HepG2 (cell line): ENCODE results near the gene P4HB. TPM values are rescaled to one million over a fixed set of nuclear protein-coding genes. Genes with fewer than 3 reads are reported as not detected.

Source experiments
- ARNT ChIP-seq: fragments of 450-650 bp; IDR thresholded peaks from 2 replicates; pipeline ENCODE4 v1.6.1; 2017
- ASH2L ChIP-seq: fragments of 300-600, 200-600 bp; sonication (generic); IDR thresholded peaks from 2 replicates; pipeline ENCODE4 v1.7.0; 2017; ENCODE audit warnings: low read depth, mild to moderate bottlenecking, moderate library complexity, mixed read lengths, low read length; ENCODE audit not compliant: insufficient read length
- CCDC6 ChIP-seq: sonication (generic); formaldehyde crosslinking; IDR thresholded peaks from 2 replicates; pipeline ENCODE4 v1.8.1; 2022; ENCODE audit warnings: mild to moderate bottlenecking, missing genetic modification reagents, moderate library complexity
- EHMT2 ChIP-seq: fragments of 200-600 bp; sonication (generic); IDR thresholded peaks from 2 replicates; pipeline ENCODE4 v1.7.0; 2017; ENCODE audit warnings: antibody characterized with exemption, low read depth, low read length, borderline replicate concordance
- EP300 ChIP-seq, 3 experiments: sonication (generic) in 1 of 3; formaldehyde crosslinking in 1 of 3; IDR thresholded peaks; 2 replicates each; pipeline versions ENCODE4 v1.5.1 to v1.6.1; 2011 to 2020; ENCODE audit warnings: low read depth in 2 of 3, low read length in 2 of 3, borderline replicate concordance in 1 of 3, improper control_type of control experiment in 1 of 3, mild to moderate bottlenecking in 1 of 3, missing genetic modification reagents in 1 of 3, moderate library complexity in 1 of 3
- HOXA7 ChIP-seq: sonication (generic); formaldehyde crosslinking; IDR thresholded peaks from 2 replicates; pipeline ENCODE4 v1.8.1; 2022; ENCODE audit warnings: mild to moderate bottlenecking, missing genetic modification reagents, moderate library complexity
- KLF15 ChIP-seq: sonication (generic); formaldehyde crosslinking; IDR thresholded peaks from 2 replicates; pipeline ENCODE4 v1.8.1; 2023; ENCODE audit warnings: borderline replicate concordance, mild to moderate bottlenecking, inconsistent platforms, missing genetic modification reagents, mixed read lengths
- PAF1 ChIP-seq: IDR thresholded peaks from 2 replicates; pipeline ENCODE4 v1.6.1; 2016; ENCODE audit warnings: missing genetic modification reagents, missing compliant biosample characterization
- PAXIP1 ChIP-seq: sonication (generic); formaldehyde crosslinking; conservative IDR thresholded peaks from 2 replicates; pipeline ENCODE4 v1.4.0; 2020; ENCODE audit warnings: mild to moderate bottlenecking, missing genetic modification reagents, moderate library complexity
- SRY ChIP-seq: sonication (generic); formaldehyde crosslinking; IDR thresholded peaks from 2 replicates; pipeline ENCODE4 v1.8.0; 2022; ENCODE audit warnings: mild to moderate bottlenecking, missing genetic modification reagents
- ZEB1 ChIP-seq: IDR thresholded peaks from 2 replicates; pipeline ENCODE4 v1.6.1; 2012; ENCODE audit warnings: mild to moderate bottlenecking, low read depth, inconsistent platforms; ENCODE audit not compliant: insufficient replicate concordance
- ZNF225 ChIP-seq: sonication (generic); formaldehyde crosslinking; IDR thresholded peaks from 2 replicates; pipeline ENCODE4 v1.4.0; 2020; ENCODE audit warnings: mild to moderate bottlenecking, missing genetic modification reagents
- ZNF569 ChIP-seq: sonication (generic); formaldehyde crosslinking; IDR thresholded peaks from 2 replicates; pipeline ENCODE4 v1.5.0; 2020; ENCODE audit warnings: mild to moderate bottlenecking, missing genetic modification reagents, moderate library complexity, borderline replicate concordance
- ZNF7 ChIP-seq: IDR thresholded peaks from 2 replicates; pipeline ENCODE4 v1.6.1; 2016; ENCODE audit warnings: missing biosample characterization, missing genetic modification reagents
- ZNF737 ChIP-seq: sonication (generic); formaldehyde crosslinking; IDR thresholded peaks from 2 replicates; pipeline ENCODE4 v1.5.0; 2020; ENCODE audit warnings: missing genetic modification reagents, mild to moderate bottlenecking, borderline replicate concordance
- ZNF879 ChIP-seq: sonication (generic); formaldehyde crosslinking; IDR thresholded peaks from 2 replicates; pipeline ENCODE4 v1.8.1; 2023; ENCODE audit warnings: missing genetic modification reagents
- polyA plus RNA-seq, 8 experiments: library from polyadenylated mRNA; depleted of rRNA in 3 of 8; stranded (reverse) in 7 of 8; unstranded in 1 of 8; fragments of >200 nt; fragmentation: Illumina TruSeq in 4 of 8; extraction: Trizol in 4 of 8; gene quantifications; 2 replicates each; pipeline versions ENCODE4 v1.2.1 to v1.2.3, GENCODE V29; 2011 to 2016; ENCODE audit warnings: low read depth in 4 of 8, missing spikeins in 1 of 8, mixed read lengths in 1 of 8; ENCODE audit not compliant: insufficient read depth in 1 of 8
- total RNA-seq, 5 experiments: library from RNA; depleted of rRNA; stranded (reverse); fragments of >200 nt; fragmentation: Illumina TruSeq; extraction: Trizol; gene quantifications; 2 replicates each; pipeline ENCODE4 v1.2.3, GENCODE V29; 2016; ENCODE audit warnings: low read depth in 1 of 5
- TF ChIP-seq, protein P1 (sequence below): sonication (generic); formaldehyde crosslinking; IDR thresholded peaks from 2 replicates; pipeline ENCODE4 v1.4.0; 2020; ENCODE audit warnings: missing genetic modification reagents
- TF ChIP-seq, protein P2 (sequence below): sonication (generic); formaldehyde crosslinking; IDR thresholded peaks from 2 replicates; pipeline ENCODE4 v1.8.1; 2023; ENCODE audit warnings: missing genetic modification reagents, mild to moderate bottlenecking, borderline replicate concordance
- TF ChIP-seq, protein P3 (sequence below): fragments of 450-650 bp; IDR thresholded peaks from 2 replicates; pipeline ENCODE4 v1.6.1; 2017; ENCODE audit warnings: mild to moderate bottlenecking

P4HB gene
- total and polyA plus RNA-seq, 2 of the 13 experiments (the other 11 are each of a cell fraction or from before 2014, with no cell fraction given) = 185 to 782 TPM

- TF ChIP-seq EP300 (IDR thresholded peaks at IDR 0.05; ENCODE audit: low read depth in 2 of 2, low read length in 2 of 2) (no peak), EP300 (CRISPR knock-in tag; IDR thresholded peaks at IDR 0.05; ENCODE audit: borderline replicate concordance) (no peak), ZNF225 (CRISPR knock-in tag) (no peak; the same call in 1 of the 2 replicates), ZNF737 (CRISPR knock-in tag) (no peak), ZNF569 (CRISPR knock-in tag) (no peak), ZNF879 (CRISPR knock-in tag) (no peak), EHMT2 (no peak), PAF1 (CRISPR knock-in tag) (no peak; the same call in 1 of the 2 replicates), SRY (CRISPR knock-in tag) (no peak; the same call in 1 of the 2 replicates), PAXIP1 (CRISPR knock-in tag) (no peak), ARNT (no peak), ZNF7 (CRISPR knock-in tag) (no peak), ZEB1 (peak; percentile 9), CCDC6 (CRISPR knock-in tag) (no peak; the same call in 1 of the 2 replicates), HOXA7 (no peak), ASH2L (peak; percentile 19), KLF15 (no peak; the same call in 1 of the 2 replicates)
- TF ChIP-seq, protein P1, sequence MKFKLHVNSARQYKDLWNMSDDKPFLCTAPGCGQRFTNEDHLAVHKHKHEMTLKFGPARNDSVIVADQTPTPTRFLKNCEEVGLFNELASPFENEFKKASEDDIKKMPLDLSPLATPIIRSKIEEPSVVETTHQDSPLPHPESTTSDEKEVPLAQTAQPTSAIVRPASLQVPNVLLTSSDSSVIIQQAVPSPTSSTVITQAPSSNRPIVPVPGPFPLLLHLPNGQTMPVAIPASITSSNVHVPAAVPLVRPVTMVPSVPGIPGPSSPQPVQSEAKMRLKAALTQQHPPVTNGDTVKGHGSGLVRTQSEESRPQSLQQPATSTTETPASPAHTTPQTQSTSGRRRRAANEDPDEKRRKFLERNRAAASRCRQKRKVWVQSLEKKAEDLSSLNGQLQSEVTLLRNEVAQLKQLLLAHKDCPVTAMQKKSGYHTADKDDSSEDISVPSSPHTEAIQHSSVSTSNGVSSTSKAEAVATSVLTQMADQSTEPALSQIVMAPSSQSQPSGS (CRISPR knock-in tag) = no peak
- TF ChIP-seq, protein P2, sequence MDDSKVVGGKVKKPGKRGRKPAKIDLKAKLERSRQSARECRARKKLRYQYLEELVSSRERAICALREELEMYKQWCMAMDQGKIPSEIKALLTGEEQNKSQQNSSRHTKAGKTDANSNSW (CRISPR knock-in tag) = no peak
- TF ChIP-seq, protein P3, sequence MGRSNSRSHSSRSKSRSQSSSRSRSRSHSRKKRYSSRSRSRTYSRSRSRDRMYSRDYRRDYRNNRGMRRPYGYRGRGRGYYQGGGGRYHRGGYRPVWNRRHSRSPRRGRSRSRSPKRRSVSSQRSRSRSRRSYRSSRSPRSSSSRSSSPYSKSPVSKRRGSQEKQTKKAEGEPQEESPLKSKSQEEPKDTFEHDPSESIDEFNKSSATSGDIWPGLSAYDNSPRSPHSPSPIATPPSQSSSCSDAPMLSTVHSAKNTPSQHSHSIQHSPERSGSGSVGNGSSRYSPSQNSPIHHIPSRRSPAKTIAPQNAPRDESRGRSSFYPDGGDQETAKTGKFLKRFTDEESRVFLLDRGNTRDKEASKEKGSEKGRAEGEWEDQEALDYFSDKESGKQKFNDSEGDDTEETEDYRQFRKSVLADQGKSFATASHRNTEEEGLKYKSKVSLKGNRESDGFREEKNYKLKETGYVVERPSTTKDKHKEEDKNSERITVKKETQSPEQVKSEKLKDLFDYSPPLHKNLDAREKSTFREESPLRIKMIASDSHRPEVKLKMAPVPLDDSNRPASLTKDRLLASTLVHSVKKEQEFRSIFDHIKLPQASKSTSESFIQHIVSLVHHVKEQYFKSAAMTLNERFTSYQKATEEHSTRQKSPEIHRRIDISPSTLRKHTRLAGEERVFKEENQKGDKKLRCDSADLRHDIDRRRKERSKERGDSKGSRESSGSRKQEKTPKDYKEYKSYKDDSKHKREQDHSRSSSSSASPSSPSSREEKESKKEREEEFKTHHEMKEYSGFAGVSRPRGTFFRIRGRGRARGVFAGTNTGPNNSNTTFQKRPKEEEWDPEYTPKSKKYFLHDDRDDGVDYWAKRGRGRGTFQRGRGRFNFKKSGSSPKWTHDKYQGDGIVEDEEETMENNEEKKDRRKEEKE = no peak
Measured at GRCh38 chr17:81869221-81870130, 9.1 kb upstream of the P4HB start (continued).
